ENCODE results near the gene HAGH. TPM values are rescaled to one million over a fixed set of nuclear protein-coding genes. Genes with fewer than 3 reads are reported as not detected.

HAGH gene
- total RNA-seq, 1 donor: 32.9 TPM

- no peak for TF ChIP-seq CTCF (IDR thresholded peaks at IDR 0.05; ENCODE audit: extremely low read depth, low read depth, low read length)
- Histone ChIP-seq H3K9me3 (ENCODE audit: low read depth, low read length) (no peaks in the 10 kb centered on the region), H3K4me3 (ENCODE audit: insufficient read depth, low read length) (peak within 1 kb of the TSS; percentile 96), H3K36me3 (ENCODE audit: insufficient read depth, low read length) (peaks cover 22% of the 10 kb centered on the region), H3K79me2 (ENCODE audit: insufficient read depth, low read length) (peaks cover 49% of the 10 kb centered on the region), H4K20me1 (ENCODE audit: insufficient read depth, low read length) (peaks cover 42% of the 10 kb centered on the region), H3K4me2 (ENCODE audit: insufficient read depth, low read length) (peak within 1 kb of the TSS; percentile 99), H3K4me1 (ENCODE audit: insufficient read depth, low read length) (peaks cover 19% of the 10 kb centered on the region), H3K27me3 (ENCODE audit: insufficient read depth, low read length) (no peaks in the 10 kb centered on the region), H2AFZ (ENCODE audit: low read length) (peak within 1 kb of the TSS; percentile 74), H3K27ac (ENCODE audit: low read depth, low read length) (peak within 1 kb of the TSS; percentile 74)
- peak; percentile 100 for DNase-seq (ENCODE audit: insufficient read length, low spot score, missing footprints)
These were observed 44.0 kb downstream of the HAGH start, which contains the start of the genes NUBP2 and SPSB3 for GRCh38 chr16:1782408-1783264. TSS of gene NUBP2 (plus strand) at chr16:1782960. CDS start at chr16:1783021, 61 bp downstream. TSS of gene SPSB3 (minus strand) at chr16:1782571. CDS start at chr16:1781483, 1,088 bp downstream.

- H2AFZ ChIP-seq (ENCODE audit: low read length): no peak overlapping the region
These were observed 44.7 kb downstream of the HAGH start for GRCh38 chr16:1781758-1782407.

GRCh38 chr16:1781254-1781653 lies 45.4 kb downstream of the HAGH start:
- Histone ChIP-seq H4K20me1 (ENCODE audit: insufficient read depth, low read length) (peaks cover 39% of the 10 kb centered on the region), H3K4me1 (ENCODE audit: insufficient read depth, low read length) (peaks cover 19% of the 10 kb centered on the region), H3K27me3 (ENCODE audit: insufficient read depth, low read length) (no peaks in the 10 kb centered on the region), H3K79me2 (ENCODE audit: insufficient read depth, low read length) (peaks cover 38% of the 10 kb centered on the region), H3K27ac (ENCODE audit: low read depth, low read length) (no peak overlapping the region), H3K9me3 (ENCODE audit: low read depth, low read length) (no peaks in the 10 kb centered on the region), H2AFZ (ENCODE audit: low read length) (no peak overlapping the region), H3K4me3 (ENCODE audit: insufficient read depth, low read length) (peak overlapping the region; percentile 96), H3K36me3 (ENCODE audit: insufficient read depth, low read length) (peaks cover 26% of the 10 kb centered on the region), H3K4me2 (ENCODE audit: insufficient read depth, low read length) (peak overlapping the region; percentile 86)
- DNase-seq (ENCODE audit: insufficient read length, low spot score, missing footprints): peak; percentile 89
- no peak for TF ChIP-seq CTCF (IDR thresholded peaks at IDR 0.05; ENCODE audit: extremely low read depth, low read depth, low read length)

More at GRCh38 chr16:1781758-1782407, 44.7 kb downstream of the HAGH start:
- peaks cover 19% of the 10 kb centered on the region for H3K4me1 ChIP-seq (ENCODE audit: insufficient read depth, low read length)
- peak; percentile 97 for DNase-seq (ENCODE audit: insufficient read length, low spot score, missing footprints)
- peaks cover 42% of the 10 kb centered on the region for H3K79me2 ChIP-seq (ENCODE audit: insufficient read depth, low read length)
- H4K20me1 ChIP-seq (ENCODE audit: insufficient read depth, low read length): peaks cover 43% of the 10 kb centered on the region
- peak overlapping the region; percentile 86 for H3K4me2 ChIP-seq (ENCODE audit: insufficient read depth, low read length)
- no peaks in the 10 kb centered on the region for H3K9me3 ChIP-seq (ENCODE audit: low read depth, low read length)
- H3K36me3 ChIP-seq (ENCODE audit: insufficient read depth, low read length): peaks cover 24% of the 10 kb centered on the region
- H3K27ac ChIP-seq (ENCODE audit: low read depth, low read length): peak overlapping the region; percentile 12
- no peaks in the 10 kb centered on the region for H3K27me3 ChIP-seq (ENCODE audit: insufficient read depth, low read length)
- TF ChIP-seq CTCF (IDR thresholded peaks at IDR 0.05; ENCODE audit: extremely low read depth, low read depth, low read length): no peak
- peak overlapping the region; percentile 96 for H3K4me3 ChIP-seq (ENCODE audit: insufficient read depth, low read length)

- Histone ChIP-seq H3K4me3 (ENCODE audit: insufficient read depth, low read length) (no peak overlapping the region), H3K4me2 (ENCODE audit: insufficient read depth, low read length) (peak overlapping the region; percentile 86), H3K9me3 (ENCODE audit: low read depth, low read length) (no peaks in the 10 kb centered on the region), H3K4me1 (ENCODE audit: insufficient read depth, low read length) (peaks cover 19% of the 10 kb centered on the region), H4K20me1 (ENCODE audit: insufficient read depth, low read length) (peaks cover 35% of the 10 kb centered on the region), H3K36me3 (ENCODE audit: insufficient read depth, low read length) (peaks cover 28% of the 10 kb centered on the region), H3K79me2 (ENCODE audit: insufficient read depth, low read length) (peaks cover 38% of the 10 kb centered on the region), H3K27ac (ENCODE audit: low read depth, low read length) (no peak overlapping the region), H3K27me3 (ENCODE audit: insufficient read depth, low read length) (no peaks in the 10 kb centered on the region), H2AFZ (ENCODE audit: low read length) (no peak overlapping the region)
- no peak for DNase-seq (ENCODE audit: insufficient read length, low spot score, missing footprints)
- TF ChIP-seq CTCF (IDR thresholded peaks at IDR 0.05; ENCODE audit: extremely low read depth, low read depth, low read length): no peak
These were observed 46.0 kb downstream of the HAGH start for GRCh38 chr16:1780677-1781072.

All from osteoblast (primary cell).